GM12872 (cell line): Measurements from ENCODE around the gene PTPA.

Experiments used
- TF ChIP-seq, protein P1 (sequence below): IDR thresholded peaks from 3 replicates; pipeline ENCODE4 v1.5.1; 2011; ENCODE audit warnings: low read depth, mild to moderate bottlenecking, low read length, moderate library complexity; ENCODE audit not compliant: insufficient read depth

The PTPA gene

DNA sequence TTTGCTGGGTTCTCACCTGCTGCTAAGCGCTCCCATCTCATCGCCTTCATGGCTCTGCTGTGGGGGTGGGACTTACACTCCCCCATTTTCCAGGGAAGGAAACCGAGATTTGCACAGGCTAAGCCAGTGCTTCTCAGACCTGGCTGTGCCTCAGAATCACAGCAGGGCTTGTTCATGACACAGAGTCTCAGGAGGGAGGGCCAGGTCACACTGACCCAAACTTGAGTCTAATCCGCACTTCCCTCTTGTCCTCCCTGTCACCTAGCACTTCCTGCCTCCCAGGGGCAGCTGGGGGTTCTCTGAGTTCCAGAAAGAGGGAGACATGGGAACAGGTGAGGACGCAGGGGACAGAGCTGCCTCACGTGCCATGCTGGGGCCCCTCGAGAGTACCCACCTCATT is 82.4 kb downstream of the PTPA start:
- TF ChIP-seq, protein P1, sequence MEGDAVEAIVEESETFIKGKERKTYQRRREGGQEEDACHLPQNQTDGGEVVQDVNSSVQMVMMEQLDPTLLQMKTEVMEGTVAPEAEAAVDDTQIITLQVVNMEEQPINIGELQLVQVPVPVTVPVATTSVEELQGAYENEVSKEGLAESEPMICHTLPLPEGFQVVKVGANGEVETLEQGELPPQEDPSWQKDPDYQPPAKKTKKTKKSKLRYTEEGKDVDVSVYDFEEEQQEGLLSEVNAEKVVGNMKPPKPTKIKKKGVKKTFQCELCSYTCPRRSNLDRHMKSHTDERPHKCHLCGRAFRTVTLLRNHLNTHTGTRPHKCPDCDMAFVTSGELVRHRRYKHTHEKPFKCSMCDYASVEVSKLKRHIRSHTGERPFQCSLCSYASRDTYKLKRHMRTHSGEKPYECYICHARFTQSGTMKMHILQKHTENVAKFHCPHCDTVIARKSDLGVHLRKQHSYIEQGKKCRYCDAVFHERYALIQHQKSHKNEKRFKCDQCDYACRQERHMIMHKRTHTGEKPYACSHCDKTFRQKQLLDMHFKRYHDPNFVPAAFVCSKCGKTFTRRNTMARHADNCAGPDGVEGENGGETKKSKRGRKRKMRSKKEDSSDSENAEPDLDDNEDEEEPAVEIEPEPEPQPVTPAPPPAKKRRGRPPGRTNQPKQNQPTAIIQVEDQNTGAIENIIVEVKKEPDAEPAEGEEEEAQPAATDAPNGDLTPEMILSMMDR, result no peak

DNA sequence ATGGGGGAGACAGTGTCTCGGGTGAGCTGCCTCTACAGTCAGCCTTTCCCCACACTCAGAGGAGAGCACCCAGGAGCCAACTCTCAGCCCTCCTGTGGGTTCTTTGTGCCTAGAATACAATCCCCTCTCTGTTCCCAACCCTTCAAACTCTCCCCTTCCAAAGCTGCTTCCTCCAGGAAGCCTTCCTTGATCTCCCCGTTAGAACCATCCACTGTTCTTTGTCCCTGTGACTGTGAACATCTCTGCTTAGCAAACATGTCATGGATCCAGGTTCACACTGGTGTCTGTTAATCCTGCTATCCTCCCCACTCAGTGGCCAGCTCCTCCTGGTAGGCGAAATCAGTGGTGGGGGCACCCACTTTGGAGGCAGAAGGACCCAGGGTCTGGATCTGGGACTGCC is 83.0 kb downstream of the PTPA start:
- TF ChIP-seq, protein P1, result no peak

DNA sequence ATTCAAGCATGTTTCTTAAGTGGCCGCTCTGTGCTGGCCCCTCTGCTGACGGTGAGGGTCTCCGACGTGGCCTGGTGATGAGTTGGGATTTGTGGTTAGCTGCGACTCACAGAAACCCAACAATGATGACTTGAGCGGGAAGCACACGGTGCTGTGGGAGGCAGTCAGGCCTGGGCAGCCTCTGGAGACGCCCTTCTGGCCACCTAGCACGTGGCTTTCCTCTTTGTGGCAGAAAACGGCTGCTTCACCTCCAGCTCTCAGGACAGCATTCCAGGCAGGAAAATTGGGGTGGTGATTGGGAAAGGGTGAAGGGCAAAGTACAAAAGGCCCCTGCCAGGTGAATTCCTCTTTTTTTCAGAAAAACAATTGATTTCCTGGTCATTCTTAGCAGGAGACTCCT is 84.4 kb downstream of the PTPA start:
- TF ChIP-seq, protein P1, result no peak

DNA sequence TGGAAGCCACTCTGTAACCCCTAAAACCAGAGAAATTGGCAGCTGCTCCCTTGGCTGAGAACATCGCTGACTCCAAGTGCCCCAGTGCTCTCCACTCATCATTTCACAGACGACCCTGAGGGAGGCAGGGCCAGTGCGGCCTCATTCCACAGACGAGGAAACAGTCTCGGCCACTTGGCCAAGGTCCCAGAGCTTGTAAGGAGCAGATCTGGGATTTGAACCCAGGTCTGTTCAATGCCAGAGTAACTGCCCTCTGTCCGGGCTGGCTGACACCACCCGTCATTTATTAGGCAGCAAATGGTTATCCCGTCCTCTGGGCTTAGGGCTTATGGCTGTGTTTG is 86.7 kb downstream of the PTPA start:
- TF ChIP-seq, protein P1, result no peak
